Lung (tissue), 12 donors: ENCODE measurements around the gene MOB1A. TPM values are rescaled to one million over a fixed set of nuclear protein-coding genes. Genes with fewer than 3 reads are reported as not detected.
A peak's percentile ranks its signal among the peaks of the same experiment; 100 is the strongest.

Experiments
- ATAC-seq: fragments of 200-7000 bp; cut with Tn5 transposase; one replicate; pipeline ENCODE4 v1.9.1; 2020; ENCODE audit warnings: moderate number of reproducible peaks; ENCODE audit not compliant: insufficient read depth, low FRiP score
- DNase-seq, 3 donors: peaks; one replicate each; pipeline ENCODE4 v3.0.0-alpha.2; 2013 to 2017
- H3K27ac ChIP-seq, 2 donors: one replicate each; pipeline ENCODE4 v1.5.1; 2013; ENCODE audit warnings: mild to moderate bottlenecking in 2 of 2, moderate library complexity in 2 of 2, control low read depth in 1 of 2, inconsistent platforms in 1 of 2, low read depth in 1 of 2, low read length in 1 of 2
- H3K27me3 ChIP-seq, 3 donors: one replicate each; pipeline ENCODE4 v1.5.1; 2013; ENCODE audit warnings: low read length in 2 of 3; ENCODE audit not compliant: control insufficient read depth in 3 of 3, insufficient read depth in 3 of 3
- H3K36me3 ChIP-seq, 4 donors: one replicate each; pipeline ENCODE4 v1.5.1; 2013; ENCODE audit warnings: low read length in 4 of 4, mild to moderate bottlenecking in 1 of 4, moderate library complexity in 1 of 4; ENCODE audit not compliant: control insufficient read depth in 4 of 4, insufficient read depth in 4 of 4
- H3K4me1 ChIP-seq, 5 donors: one replicate each; pipeline ENCODE4 v1.5.1; 2013; ENCODE audit warnings: low read length in 5 of 5, mild to moderate bottlenecking in 2 of 5, moderate library complexity in 1 of 5; ENCODE audit not compliant: control insufficient read depth in 5 of 5, insufficient read depth in 5 of 5
- H3K4me3 ChIP-seq: one replicate; pipeline ENCODE4 v1.5.1; 2013; ENCODE audit warnings: mild to moderate bottlenecking, control low read depth, moderate library complexity
- H3K9ac ChIP-seq, 2 donors: one replicate each; pipeline ENCODE4 v1.5.1; 2013; ENCODE audit warnings: low read length in 2 of 2, control low read depth in 1 of 2; ENCODE audit not compliant: insufficient read depth in 1 of 2
- H3K9me3 ChIP-seq, 4 donors: one replicate each; pipeline ENCODE4 v1.5.1; 2013; ENCODE audit warnings: low read length in 3 of 4, mild to moderate bottlenecking in 1 of 4, moderate library complexity in 1 of 4; ENCODE audit not compliant: control insufficient read depth in 4 of 4, insufficient read depth in 3 of 4
- CTCF ChIP-seq: IDR thresholded peaks from 2 replicates; pipeline ENCODE4 v1.5.1; 2012; ENCODE audit warnings: mild to moderate bottlenecking; ENCODE audit errors: control extremely low read depth, extremely low read depth
- WGBS, 2 donors: extraction: QIAGEN DNeasy Blood & Tissue Kit; methylation state at CpG; one replicate each; pipeline ENCODE4 v1.1.7; 2013; 5-methylcytosine and 5-hydroxymethylcytosine counted together
- polyA plus RNA-seq, 2 donors: library from polyadenylated mRNA; stranded (reverse); fragments of 200-250 nt; gene quantifications; one replicate each; pipeline ENCODE4 v1.2.1, GENCODE V29; 2013
- total RNA-seq, 2 donors: library from RNA; depleted of rRNA in 1 of 2; stranded (reverse); fragments of >200 nt in 1 of 2; gene quantifications; one replicate each; pipeline ENCODE4 v1.2.1, GENCODE V29; 2014 to 2021
- donor health status: control.
- donor health status: control.
- donor health status: Bipolar disorder and iron deficiency.
- donor health status: healthy.
- donor health status: DM: yes; HTN: yes; CAD: no.

MOB1A gene
- total and polyA plus RNA-seq, 4 donors = 33.4 to 117 (median 81.1) TPM

- Histone ChIP-seq H3K27me3 (no peaks in the 10 kb centered on the region), H3K36me3 (peaks cover 3 to 26% (median 24%) of the 10 kb centered on the region in 4 donors), H3K4me3 (no peak overlapping the region), H3K4me1 (no peaks in the 10 kb centered on the region), H3K27ac (no peak overlapping the region), H3K9me3 (no peaks in the 10 kb centered on the region), H3K9ac (no peak overlapping the region)
- DNase-seq = peak in 1 of 3 donors; percentile 34
- WGBS, 2 donors = 94 to 97% methylated on average over 7 of the region's 7 CpGs
- no peak for ATAC-seq
- TF ChIP-seq CTCF = no peak
These were observed 73.8 kb downstream of the MOB1A start for GRCh38 chr2:74104839-74105238.

- TF ChIP-seq CTCF = no peak
- WGBS, 2 donors = 86 to 87% methylated on average over 6 of the region's 6 CpGs
- H3K4me3 ChIP-seq = no peak overlapping the region
- H3K27ac ChIP-seq = no peak overlapping the region
- H3K27me3 ChIP-seq = no peaks in the 10 kb centered on the region
- H3K4me1 ChIP-seq = no peaks in the 10 kb centered on the region
- no peak for DNase-seq
- H3K9me3 ChIP-seq = no peaks in the 10 kb centered on the region
- peaks cover 3 to 35% (median 27%) of the 10 kb centered on the region in 4 donors for H3K36me3 ChIP-seq
- H3K9ac ChIP-seq = no peak overlapping the region
- no peak for ATAC-seq
These were observed 74.9 kb downstream of the MOB1A start for GRCh38 chr2:74103763-74104162.

Other genes starting within 250 kb of the MOB1A start
- gene TET3, start 194.0 kb downstream of the MOB1A start, total RNA-seq = 10 to 100 TPM; 19.2 to 26.9 TPM
- 10 to 100 TPM in 1 of 2 donors, 1 to 10 TPM in 1; 4.6 to 10.0 TPM for gene TET3, start 194.0 kb downstream of the MOB1A start, polyA plus RNA-seq
- 10 to 100 TPM; 12.0 to 36.4 TPM for gene BOLA3, start 31.0 kb downstream of the MOB1A start, total RNA-seq
- 10 to 100 TPM; 43.0 to 64.5 TPM for gene BOLA3, start 31.0 kb downstream of the MOB1A start, polyA plus RNA-seq
- gene MTHFD2, start 19.7 kb upstream of the MOB1A start, total RNA-seq = 10 to 100 TPM; 20.9 to 84.1 TPM
- gene MTHFD2, start 19.7 kb upstream of the MOB1A start, polyA plus RNA-seq = 10 to 100 TPM; 32.3 to 88.1 TPM
- 1 to 10 TPM; 5.2 to 9.6 TPM for gene SLC4A5, start 164.5 kb upstream of the MOB1A start, total RNA-seq
- gene SLC4A5, start 164.5 kb upstream of the MOB1A start, polyA plus RNA-seq = 1 to 10 TPM in 1 of 2 donors, under 1 TPM in 1; 0.85 to 2.5 TPM
- 100 to 1,000 TPM in 1 of 2 donors, 10 to 100 TPM in 1; 98.4 to 142 TPM for gene DCTN1, start 201.4 kb upstream of the MOB1A start, total RNA-seq
- gene DCTN1, start 201.4 kb upstream of the MOB1A start, polyA plus RNA-seq = 100 to 1,000 TPM in 1 of 2 donors, 10 to 100 TPM in 1; 69.9 to 110 TPM
- 10 to 100 TPM in 1 of 2 donors, 1 to 10 TPM in 1; 3.4 to 16.9 TPM for gene C2orf81, start 242.7 kb upstream of the MOB1A start, total RNA-seq
- gene C2orf81, start 242.7 kb upstream of the MOB1A start, polyA plus RNA-seq = 1 to 10 TPM; 7.3 TPM
- 10 to 100 TPM; 36.1 to 42.3 TPM for gene WDR54, start 242.9 kb upstream of the MOB1A start, total RNA-seq
- gene WDR54, start 242.9 kb upstream of the MOB1A start, polyA plus RNA-seq = 10 to 100 TPM; 15.4 to 27.9 TPM